SU-DHL-6 (cell line): Measurements from ENCODE around the gene TTC19.

Source experiments
- EZH2phosphoT487 ChIP-seq: fragments of 200-600 bp; sonication (generic), shearing (Covaris generic); conservative IDR thresholded peaks from 2 replicates; pipeline ENCODE4 v1.6.1; 2018; ENCODE audit warnings: mild to moderate bottlenecking, antibody characterized with exemption, low read length, moderate library complexity, mixed read lengths
- TF ChIP-seq, protein P1 (sequence below): fragments of 200-600 bp; sonication (generic); IDR thresholded peaks from one replicate; pipeline ENCODE4 v1.5.1; 2017; ENCODE audit warnings: antibody characterized with exemption, mild to moderate bottlenecking, low read length, moderate library complexity; ENCODE audit not compliant: insufficient read depth, poor library complexity, severe bottlenecking

DNA sequence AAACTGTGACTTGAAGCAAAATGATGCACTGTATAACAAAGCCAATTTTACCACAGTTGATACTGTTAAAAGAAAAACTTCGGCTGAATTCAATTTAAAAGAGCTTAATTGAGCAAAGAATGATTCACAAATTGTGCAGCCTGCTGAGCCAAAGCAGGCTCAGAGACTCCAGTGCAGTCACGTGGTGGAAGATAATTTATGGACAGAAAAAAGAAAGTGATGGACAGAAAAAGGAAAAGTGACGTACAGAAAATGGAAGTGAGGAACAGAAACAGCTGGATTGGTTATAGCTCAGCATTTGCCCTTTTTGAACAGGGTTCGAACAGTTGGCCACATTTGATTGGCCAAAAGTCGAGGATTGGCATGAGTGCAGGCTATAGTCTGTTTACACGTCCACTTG, 25.8 kb upstream of the TTC19 start:
- TF ChIP-seq, protein P1, sequence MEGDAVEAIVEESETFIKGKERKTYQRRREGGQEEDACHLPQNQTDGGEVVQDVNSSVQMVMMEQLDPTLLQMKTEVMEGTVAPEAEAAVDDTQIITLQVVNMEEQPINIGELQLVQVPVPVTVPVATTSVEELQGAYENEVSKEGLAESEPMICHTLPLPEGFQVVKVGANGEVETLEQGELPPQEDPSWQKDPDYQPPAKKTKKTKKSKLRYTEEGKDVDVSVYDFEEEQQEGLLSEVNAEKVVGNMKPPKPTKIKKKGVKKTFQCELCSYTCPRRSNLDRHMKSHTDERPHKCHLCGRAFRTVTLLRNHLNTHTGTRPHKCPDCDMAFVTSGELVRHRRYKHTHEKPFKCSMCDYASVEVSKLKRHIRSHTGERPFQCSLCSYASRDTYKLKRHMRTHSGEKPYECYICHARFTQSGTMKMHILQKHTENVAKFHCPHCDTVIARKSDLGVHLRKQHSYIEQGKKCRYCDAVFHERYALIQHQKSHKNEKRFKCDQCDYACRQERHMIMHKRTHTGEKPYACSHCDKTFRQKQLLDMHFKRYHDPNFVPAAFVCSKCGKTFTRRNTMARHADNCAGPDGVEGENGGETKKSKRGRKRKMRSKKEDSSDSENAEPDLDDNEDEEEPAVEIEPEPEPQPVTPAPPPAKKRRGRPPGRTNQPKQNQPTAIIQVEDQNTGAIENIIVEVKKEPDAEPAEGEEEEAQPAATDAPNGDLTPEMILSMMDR = no peak
- no peak for TF ChIP-seq EZH2phosphoT487
